ENCODE results near the gene CDKAL1.
"Not testable (repeated sequence)": the region's sequence is repeated elsewhere in the genome, so short reads cannot be mapped to it uniquely, and the experiment has no call there.

CDKAL1 gene

GRCh38 chr6:20599302-20600051, 65.2 kb downstream of the CDKAL1 start:
- DNase-seq = no peak

GRCh38 chr6:20600831-20601230, 66.6 kb downstream of the CDKAL1 start:
- DNase-seq = no peak

- DNase-seq = no peak
Observed at GRCh38 chr6:20604159-20604558, 69.9 kb downstream of the CDKAL1 start.

- DNase-seq = no peak
Observed at GRCh38 chr6:20605061-20605460, 70.8 kb downstream of the CDKAL1 start.

GRCh38 chr6:20605581-20605980, 71.3 kb downstream of the CDKAL1 start:
- no peak for DNase-seq

GRCh38 chr6:20606831-20607230, 72.6 kb downstream of the CDKAL1 start:
- DNase-seq = no peak

GRCh38 chr6:20608356-20608755, 74.1 kb downstream of the CDKAL1 start:
- no peak for DNase-seq

- no peak for DNase-seq
Observed at GRCh38 chr6:20608905-20609304, 74.6 kb downstream of the CDKAL1 start.

- DNase-seq = not testable (repeated sequence)
Observed at GRCh38 chr6:20609924-20610323, 75.7 kb downstream of the CDKAL1 start.

- no peak for DNase-seq
Observed at GRCh38 chr6:20610636-20611370, 76.5 kb downstream of the CDKAL1 start.

- DNase-seq = not testable (repeated sequence)
Observed at GRCh38 chr6:20617537-20617936, 83.3 kb downstream of the CDKAL1 start.

GRCh38 chr6:20620043-20620442, 85.8 kb downstream of the CDKAL1 start:
- no peak for DNase-seq

- no peak for DNase-seq
Observed at GRCh38 chr6:20623761-20624160, 89.5 kb downstream of the CDKAL1 start.

- no peak for DNase-seq
Observed at GRCh38 chr6:20626165-20626564, 91.9 kb downstream of the CDKAL1 start.

GRCh38 chr6:20629509-20629908, 95.3 kb downstream of the CDKAL1 start:
- DNase-seq = no peak

GRCh38 chr6:20630136-20630535, 95.9 kb downstream of the CDKAL1 start:
- DNase-seq = no peak

GRCh38 chr6:20630617-20631548, 96.6 kb downstream of the CDKAL1 start:
- no peak for DNase-seq

- no peak for DNase-seq
Observed at GRCh38 chr6:20631549-20631924, 97.3 kb downstream of the CDKAL1 start.

GRCh38 chr6:20632696-20633095, 98.4 kb downstream of the CDKAL1 start:
- DNase-seq = no peak

GRCh38 chr6:20633566-20634340, 99.5 kb downstream of the CDKAL1 start:
- DNase-seq = no peak

- DNase-seq = no peak
Observed at GRCh38 chr6:20639161-20639560, 104.9 kb downstream of the CDKAL1 start.

GRCh38 chr6:20640181-20640580, 105.9 kb downstream of the CDKAL1 start:
- DNase-seq = no peak

- no peak for DNase-seq
Observed at GRCh38 chr6:20642441-20642840, 108.2 kb downstream of the CDKAL1 start.

Data from 8988T (cell line).